B cell (primary cell): ENCODE measurements around the gene LCOR.

Source experiments
- CTCF ChIP-seq: fragments of 200-600 bp; IDR thresholded peaks from one replicate; pipeline ENCODE4 v1.8.0; 2022; ENCODE audit warnings: antibody characterized with exemption, mild to moderate bottlenecking
- EZH2 ChIP-seq: IDR thresholded peaks from 2 replicates; pipeline ENCODE4 v1.6.1; 2012; ENCODE audit warnings: borderline replicate concordance, low read depth, mild to moderate bottlenecking, moderate library complexity, low read length; ENCODE audit not compliant: insufficient read depth, poor library complexity, severe bottlenecking

- no peak for TF ChIP-seq CTCF
- TF ChIP-seq EZH2 = no peak
Observed at GRCh38 chr10:97016728-97017473, 184.8 kb downstream of the LCOR start.
